Liver (tissue), 3 donors: ENCODE measurements around the gene CD34.

Experiments used
- EGR1 ChIP-seq, 2 donors: IDR thresholded peaks; 2 replicates each; pipeline ENCODE4 v1.6.1; 2016 to 2018; ENCODE audit warnings: antibody characterized with exemption in 2 of 2, low read depth in 2 of 2
- FOXA2 ChIP-seq: IDR thresholded peaks from 2 replicates; pipeline ENCODE4 v1.6.1; 2016; ENCODE audit warnings: antibody characterized with exemption
- GABPA ChIP-seq, 2 donors: IDR thresholded peaks in 1 of 2; conservative IDR thresholded peaks in 1 of 2; 2 replicates each; pipeline ENCODE4 v1.6.1; 2016; ENCODE audit warnings: antibody characterized with exemption in 2 of 2, mild to moderate bottlenecking in 1 of 2, moderate library complexity in 1 of 2
- JUND ChIP-seq, 2 donors: IDR thresholded peaks; 2 replicates each; pipeline ENCODE4 v1.6.1; 2016; ENCODE audit warnings: antibody characterized with exemption in 2 of 2
- RAD21 ChIP-seq, 2 donors: IDR thresholded peaks; 2 replicates each; pipeline ENCODE4 v1.6.1; 2016; ENCODE audit warnings: antibody characterized with exemption in 2 of 2, mild to moderate bottlenecking in 2 of 2
- SP1 ChIP-seq: IDR thresholded peaks from 2 replicates; pipeline ENCODE4 v1.6.1; 2018; ENCODE audit warnings: antibody characterized with exemption, mild to moderate bottlenecking
- TAF1 ChIP-seq: conservative IDR thresholded peaks from 2 replicates; pipeline ENCODE4 v1.6.1; 2016; ENCODE audit warnings: antibody characterized with exemption, mild to moderate bottlenecking
- TF ChIP-seq, protein P1 (sequence below): fragments of 150-350 bp; IDR thresholded peaks from 2 replicates; pipeline ENCODE4 v1.5.1; 2017; ENCODE audit warnings: improper control_type of control experiment, low read depth, low read length; ENCODE audit not compliant: missing input control
- TF ChIP-seq, protein P2 (sequence below): IDR thresholded peaks from 2 replicates; pipeline ENCODE4 v1.6.1; 2016; ENCODE audit warnings: antibody characterized with exemption, mild to moderate bottlenecking
- TF ChIP-seq, protein P3 (sequence below): IDR thresholded peaks from 2 replicates; pipeline ENCODE4 v1.6.1; 2016; ENCODE audit warnings: antibody characterized with exemption
- donor health status: healthy.
- donor health status: healthy.

DNA sequence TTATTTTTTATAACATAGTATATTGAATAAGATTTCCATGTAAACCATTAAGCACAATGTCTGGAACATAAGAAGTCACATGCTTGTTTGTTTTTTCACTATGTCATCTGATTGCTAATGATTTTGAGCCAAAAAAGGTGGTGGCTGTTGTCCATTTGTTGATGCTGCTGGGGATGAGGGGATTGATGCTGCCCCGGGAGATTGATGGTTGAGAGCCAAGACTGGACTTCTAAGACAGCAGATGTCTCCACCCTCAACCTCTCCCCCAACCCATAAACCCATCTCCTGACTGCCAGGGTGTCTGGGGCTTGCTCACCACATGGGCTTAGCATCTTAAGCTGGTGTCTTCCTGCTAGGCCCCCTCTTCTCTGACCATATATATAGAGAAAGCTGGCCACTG, 35.8 kb upstream of the CD34 start:
- TF ChIP-seq, protein P1, sequence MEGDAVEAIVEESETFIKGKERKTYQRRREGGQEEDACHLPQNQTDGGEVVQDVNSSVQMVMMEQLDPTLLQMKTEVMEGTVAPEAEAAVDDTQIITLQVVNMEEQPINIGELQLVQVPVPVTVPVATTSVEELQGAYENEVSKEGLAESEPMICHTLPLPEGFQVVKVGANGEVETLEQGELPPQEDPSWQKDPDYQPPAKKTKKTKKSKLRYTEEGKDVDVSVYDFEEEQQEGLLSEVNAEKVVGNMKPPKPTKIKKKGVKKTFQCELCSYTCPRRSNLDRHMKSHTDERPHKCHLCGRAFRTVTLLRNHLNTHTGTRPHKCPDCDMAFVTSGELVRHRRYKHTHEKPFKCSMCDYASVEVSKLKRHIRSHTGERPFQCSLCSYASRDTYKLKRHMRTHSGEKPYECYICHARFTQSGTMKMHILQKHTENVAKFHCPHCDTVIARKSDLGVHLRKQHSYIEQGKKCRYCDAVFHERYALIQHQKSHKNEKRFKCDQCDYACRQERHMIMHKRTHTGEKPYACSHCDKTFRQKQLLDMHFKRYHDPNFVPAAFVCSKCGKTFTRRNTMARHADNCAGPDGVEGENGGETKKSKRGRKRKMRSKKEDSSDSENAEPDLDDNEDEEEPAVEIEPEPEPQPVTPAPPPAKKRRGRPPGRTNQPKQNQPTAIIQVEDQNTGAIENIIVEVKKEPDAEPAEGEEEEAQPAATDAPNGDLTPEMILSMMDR, result no peak
- no peak for TF ChIP-seq GABPA (IDR thresholded peaks at IDR 0.05 in 1 of 2, conservative IDR thresholded peaks at IDR 0.05 in 1 of 2)
- TF ChIP-seq JUND (IDR thresholded peaks at IDR 0.05), result no peak
- TF ChIP-seq, protein P2, sequence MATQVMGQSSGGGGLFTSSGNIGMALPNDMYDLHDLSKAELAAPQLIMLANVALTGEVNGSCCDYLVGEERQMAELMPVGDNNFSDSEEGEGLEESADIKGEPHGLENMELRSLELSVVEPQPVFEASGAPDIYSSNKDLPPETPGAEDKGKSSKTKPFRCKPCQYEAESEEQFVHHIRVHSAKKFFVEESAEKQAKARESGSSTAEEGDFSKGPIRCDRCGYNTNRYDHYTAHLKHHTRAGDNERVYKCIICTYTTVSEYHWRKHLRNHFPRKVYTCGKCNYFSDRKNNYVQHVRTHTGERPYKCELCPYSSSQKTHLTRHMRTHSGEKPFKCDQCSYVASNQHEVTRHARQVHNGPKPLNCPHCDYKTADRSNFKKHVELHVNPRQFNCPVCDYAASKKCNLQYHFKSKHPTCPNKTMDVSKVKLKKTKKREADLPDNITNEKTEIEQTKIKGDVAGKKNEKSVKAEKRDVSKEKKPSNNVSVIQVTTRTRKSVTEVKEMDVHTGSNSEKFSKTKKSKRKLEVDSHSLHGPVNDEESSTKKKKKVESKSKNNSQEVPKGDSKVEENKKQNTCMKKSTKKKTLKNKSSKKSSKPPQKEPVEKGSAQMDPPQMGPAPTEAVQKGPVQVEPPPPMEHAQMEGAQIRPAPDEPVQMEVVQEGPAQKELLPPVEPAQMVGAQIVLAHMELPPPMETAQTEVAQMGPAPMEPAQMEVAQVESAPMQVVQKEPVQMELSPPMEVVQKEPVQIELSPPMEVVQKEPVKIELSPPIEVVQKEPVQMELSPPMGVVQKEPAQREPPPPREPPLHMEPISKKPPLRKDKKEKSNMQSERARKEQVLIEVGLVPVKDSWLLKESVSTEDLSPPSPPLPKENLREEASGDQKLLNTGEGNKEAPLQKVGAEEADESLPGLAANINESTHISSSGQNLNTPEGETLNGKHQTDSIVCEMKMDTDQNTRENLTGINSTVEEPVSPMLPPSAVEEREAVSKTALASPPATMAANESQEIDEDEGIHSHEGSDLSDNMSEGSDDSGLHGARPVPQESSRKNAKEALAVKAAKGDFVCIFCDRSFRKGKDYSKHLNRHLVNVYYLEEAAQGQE, result no peak
- no peak for TF ChIP-seq SP1
- no peak for TF ChIP-seq TAF1
- TF ChIP-seq RAD21 (IDR thresholded peaks at IDR 0.05), result no peak
- no peak for TF ChIP-seq FOXA2
- TF ChIP-seq EGR1 (IDR thresholded peaks at IDR 0.05; ENCODE audit: low read depth in 2 of 2), result no peak
- TF ChIP-seq, protein P3, sequence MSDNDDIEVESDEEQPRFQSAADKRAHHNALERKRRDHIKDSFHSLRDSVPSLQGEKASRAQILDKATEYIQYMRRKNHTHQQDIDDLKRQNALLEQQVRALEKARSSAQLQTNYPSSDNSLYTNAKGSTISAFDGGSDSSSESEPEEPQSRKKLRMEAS, result no peak
